Activated CD8-positive, alpha-beta T cell treated with anti-CD3 and anti-CD28 coated beads for 36 hours (primary cell): ENCODE results near the gene DNAJB13. TPM values are rescaled to one million over a fixed set of nuclear protein-coding genes. Genes with fewer than 3 reads are reported as not detected.

Source experiments
- ATAC-seq: fragments of 200-7000 bp; cut with Tn5 transposase; one replicate; pipeline ENCODE4 v1.10.0; 2021; ENCODE audit warnings: mild to moderate bottlenecking, moderate library complexity
- CTCF ChIA-PET: fragments of 350-600 bp; sonication (Branson Sonifier 250); formaldehyde crosslinking; loops from one replicate; lab custom pipeline; 2021; ENCODE audit warnings: antibody characterized with exemption; lab: Charles Lee
- POLR2A ChIA-PET: fragments of 350-600 bp; sonication (Branson Sonifier 250); formaldehyde crosslinking; loops from one replicate; lab custom pipeline; 2021; ENCODE audit warnings: antibody characterized with exemption; lab: Charles Lee
- DNase-seq: peaks from one replicate; pipeline ENCODE4 v3.0.0-alpha.2; 2020
- H3K27ac Mint-ChIP-seq: one replicate; pipeline ENCODE4 v1.8.0; 2021; ENCODE audit warnings: mild to moderate bottlenecking, mixed read lengths
- H3K27me3 Mint-ChIP-seq: one replicate; pipeline ENCODE4 v1.8.0; 2021; ENCODE audit warnings: mixed read lengths
- H3K36me3 Mint-ChIP-seq: one replicate; pipeline ENCODE4 v1.8.0; 2021; ENCODE audit warnings: low read depth, mixed read lengths
- H3K4me1 Mint-ChIP-seq: one replicate; pipeline ENCODE4 v1.8.0; 2021; ENCODE audit warnings: low read depth, mixed read lengths
- H3K4me3 Mint-ChIP-seq: one replicate; pipeline ENCODE4 v1.8.0; 2021; ENCODE audit warnings: mild to moderate bottlenecking, moderate library complexity, mixed read lengths
- H3K9me3 Mint-ChIP-seq: one replicate; pipeline ENCODE4 v1.8.0; 2021; ENCODE audit warnings: mixed read lengths
- intact Hi-C: fragments of 100-400 bp; cut with micrococcal nuclease; formaldehyde crosslinking; loops from one replicate; pipeline ENCODE4 v1.10.0; 2022
- total RNA-seq, 2 experiments: library from RNA; stranded (reverse); gene quantifications; one replicate each; pipeline ENCODE4 v1.2.3, GENCODE V29; 2021
- TF ChIP-seq, protein P1 (sequence below): fragments of 200-600 bp; IDR thresholded peaks from one replicate; pipeline ENCODE4 v1.8.0; 2022; ENCODE audit warnings: antibody characterized with exemption, mild to moderate bottlenecking

The DNAJB13 gene
- total RNA-seq, 2 experiments from 2014 or later = 0.18 TPM; not detected in 1

DNA sequence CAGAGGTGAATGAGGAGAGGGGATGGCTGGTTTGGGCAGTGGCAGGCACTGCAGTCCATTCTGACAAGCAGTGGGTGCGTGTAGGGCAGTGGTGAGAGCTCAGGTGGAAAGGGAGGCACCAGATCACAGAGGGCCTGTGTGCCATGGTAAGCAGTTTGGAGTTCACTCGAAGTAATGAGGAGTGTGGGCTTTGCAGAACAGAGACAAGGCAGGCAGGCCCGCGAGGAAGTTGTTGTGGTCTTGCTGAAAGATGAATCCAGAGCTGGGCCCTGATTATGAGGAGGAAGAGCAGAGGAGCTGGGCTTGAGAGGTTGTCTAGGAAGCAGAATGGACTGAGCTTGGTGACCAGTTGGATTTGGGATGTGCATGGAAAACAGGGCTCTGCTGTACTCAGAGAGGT lies 1.6 kb upstream of the DNAJB13 start:
- no peaks in the 10 kb centered on the region for H3K27me3 Mint-ChIP-seq
- no peaks in the 10 kb centered on the region for H3K36me3 Mint-ChIP-seq
- ChIA-PET CTCF (interaction anchor here (1.6 kb wide), 1 partner anchor 306 kb away, joined by 4 read pairs; no protein-coding TSS in a partner anchor), POLR2A (interaction anchor here (0.6 to 1.0 kb wide), 2 partner anchors 31 to 169 kb away, joined by 3 read pairs; no protein-coding TSS in a partner anchor)
- H3K4me1 Mint-ChIP-seq = no peaks in the 10 kb centered on the region
- ATAC-seq = no peak
- no peak for DNase-seq
- H3K27ac Mint-ChIP-seq = no peak overlapping the region
- no peaks in the 10 kb centered on the region for H3K9me3 Mint-ChIP-seq
- no peak overlapping the region for H3K4me3 Mint-ChIP-seq
- intact Hi-C loops = no loop called here
- TF ChIP-seq, protein P1, sequence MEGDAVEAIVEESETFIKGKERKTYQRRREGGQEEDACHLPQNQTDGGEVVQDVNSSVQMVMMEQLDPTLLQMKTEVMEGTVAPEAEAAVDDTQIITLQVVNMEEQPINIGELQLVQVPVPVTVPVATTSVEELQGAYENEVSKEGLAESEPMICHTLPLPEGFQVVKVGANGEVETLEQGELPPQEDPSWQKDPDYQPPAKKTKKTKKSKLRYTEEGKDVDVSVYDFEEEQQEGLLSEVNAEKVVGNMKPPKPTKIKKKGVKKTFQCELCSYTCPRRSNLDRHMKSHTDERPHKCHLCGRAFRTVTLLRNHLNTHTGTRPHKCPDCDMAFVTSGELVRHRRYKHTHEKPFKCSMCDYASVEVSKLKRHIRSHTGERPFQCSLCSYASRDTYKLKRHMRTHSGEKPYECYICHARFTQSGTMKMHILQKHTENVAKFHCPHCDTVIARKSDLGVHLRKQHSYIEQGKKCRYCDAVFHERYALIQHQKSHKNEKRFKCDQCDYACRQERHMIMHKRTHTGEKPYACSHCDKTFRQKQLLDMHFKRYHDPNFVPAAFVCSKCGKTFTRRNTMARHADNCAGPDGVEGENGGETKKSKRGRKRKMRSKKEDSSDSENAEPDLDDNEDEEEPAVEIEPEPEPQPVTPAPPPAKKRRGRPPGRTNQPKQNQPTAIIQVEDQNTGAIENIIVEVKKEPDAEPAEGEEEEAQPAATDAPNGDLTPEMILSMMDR = no peak

DNA sequence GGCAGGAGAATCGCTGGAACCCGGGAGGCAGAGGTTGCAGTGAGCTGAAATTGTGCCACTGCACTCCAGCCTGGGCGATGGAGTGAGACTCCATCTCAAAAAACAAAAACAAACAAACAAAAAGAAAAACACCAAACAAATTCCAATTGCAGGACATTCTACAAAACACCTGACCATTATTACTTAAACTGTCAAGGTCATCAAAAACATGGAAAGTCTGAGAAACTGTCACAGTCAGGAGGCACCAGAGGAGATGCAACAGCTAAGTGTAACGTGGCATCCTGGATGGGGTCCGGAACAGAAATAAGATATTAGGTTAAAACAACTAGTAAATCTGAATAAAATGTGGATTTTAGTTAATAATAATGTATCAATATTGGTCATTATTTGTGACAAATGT lies 914 bp upstream of the DNAJB13 start:
- no peaks in the 10 kb centered on the region for H3K9me3 Mint-ChIP-seq
- POLR2A ChIA-PET = interaction anchor here (0.6 to 1.0 kb wide), 2 partner anchors 30 to 168 kb away, joined by 3 read pairs; no protein-coding TSS in a partner anchor

DNA sequence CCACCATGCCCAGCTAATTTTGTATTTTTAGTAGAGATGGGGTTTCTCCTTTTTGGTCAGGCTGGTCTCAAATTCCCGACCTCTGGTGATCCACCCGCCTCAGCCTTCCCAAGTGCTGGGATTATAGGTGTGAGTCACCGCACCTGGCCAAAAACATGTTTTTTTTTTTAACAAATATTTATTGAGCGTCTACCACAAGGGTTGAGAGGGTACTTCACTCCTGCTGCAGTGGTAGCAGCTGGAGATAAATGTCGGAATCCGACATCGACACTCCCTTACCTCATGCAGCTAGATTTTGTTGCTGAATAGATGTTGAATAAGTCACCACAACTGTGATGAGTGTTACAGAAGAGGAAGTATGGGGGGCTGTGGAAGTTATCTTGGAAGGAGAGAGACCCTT lies 971 bp downstream of the DNAJB13 start:
- ATAC-seq = no peak
- intact Hi-C loops = no loop called here
- Mint-ChIP-seq H3K4me1 (no peaks in the 10 kb centered on the region), H3K9me3 (no peaks in the 10 kb centered on the region), H3K36me3 (no peaks in the 10 kb centered on the region), H3K27ac (no peak overlapping the region), H3K27me3 (no peaks in the 10 kb centered on the region), H3K4me3 (no peak overlapping the region)
- CTCF ChIA-PET = interaction anchor here (1.1 kb wide), 1 partner anchor 13 kb away, joined by 3 read pairs; no protein-coding TSS in a partner anchor
- TF ChIP-seq, protein P1 = no peak
- DNase-seq = no peak
- POLR2A ChIA-PET = no interaction called here

More for the DNA sequence above, 914 bp upstream of the DNAJB13 start:
- TF ChIP-seq, protein P1 = no peak
- Mint-ChIP-seq H3K4me3 (no peak overlapping the region), H3K27me3 (no peaks in the 10 kb centered on the region), H3K36me3 (no peaks in the 10 kb centered on the region), H3K4me1 (no peaks in the 10 kb centered on the region), H3K27ac (no peak overlapping the region)
- DNase-seq = no peak
- ATAC-seq = no peak
- CTCF ChIA-PET = interaction anchor here (1.6 kb wide), 1 partner anchor 306 kb away, joined by 4 read pairs; no protein-coding TSS in a partner anchor
- intact Hi-C loops = no loop called here

DNA sequence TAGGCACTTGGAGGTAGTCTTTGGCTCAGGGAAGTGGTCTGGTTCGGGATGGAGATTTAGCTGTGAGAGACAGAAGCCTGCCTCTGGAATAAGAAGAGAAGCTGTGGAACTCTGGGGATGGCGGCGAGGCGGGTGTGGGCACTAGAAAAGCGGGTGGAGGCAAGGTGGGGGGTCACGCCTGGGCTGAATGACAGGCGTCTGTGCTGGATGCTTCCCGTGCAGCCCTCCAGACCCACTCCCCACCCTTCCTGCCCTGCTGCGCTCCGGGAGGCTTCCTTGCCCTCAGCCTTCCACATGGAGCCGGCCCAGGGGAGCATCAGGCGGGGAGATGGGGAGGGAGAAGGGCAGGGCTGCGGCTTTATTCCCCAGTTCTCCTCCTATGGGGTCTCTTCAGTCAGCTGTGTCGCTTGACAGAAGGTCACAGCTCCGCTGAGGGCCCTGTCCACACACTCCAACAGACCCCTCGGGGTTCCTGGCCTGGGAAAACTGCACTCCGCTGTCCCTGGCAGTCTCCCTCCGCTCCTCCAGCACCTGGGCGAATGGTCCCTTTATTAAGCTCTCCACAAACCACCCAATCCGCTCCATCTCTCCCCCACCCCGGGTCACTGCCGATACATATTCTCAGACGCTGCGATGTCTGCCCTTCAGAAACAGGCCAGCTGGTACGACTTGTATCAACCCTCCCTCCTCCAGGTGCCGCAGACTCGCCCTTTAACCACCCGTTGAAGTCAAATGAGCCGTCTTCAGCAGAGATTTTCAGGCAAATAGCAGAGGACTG lies 6.2 kb downstream of the DNAJB13 start:
- TF ChIP-seq, protein P1 = no peak
- no peaks in the 10 kb centered on the region for H3K36me3 Mint-ChIP-seq
- ChIA-PET CTCF (interaction anchor here (1.0 to 1.7 kb wide), 2 partner anchors 9 to 90 kb away, joined by 3 to 4 read pairs; no protein-coding TSS in a partner anchor), POLR2A (no interaction called here)
- intact Hi-C loops = no loop called here
- H3K9me3 Mint-ChIP-seq = no peaks in the 10 kb centered on the region
- no peak overlapping the region for H3K4me3 Mint-ChIP-seq
- no peak for DNase-seq
- no peaks in the 10 kb centered on the region for H3K27me3 Mint-ChIP-seq
- H3K27ac Mint-ChIP-seq = no peak overlapping the region
- ATAC-seq = no peak
- no peaks in the 10 kb centered on the region for H3K4me1 Mint-ChIP-seq
